Epithelial cell of proximal tubule (primary cell): ENCODE results near the gene NOC4L. TPM values are rescaled to one million over a fixed set of nuclear protein-coding genes. Genes with fewer than 3 reads are reported as not detected.
A peak's percentile ranks its signal among the peaks of the same experiment; 100 is the strongest.

Experiments used
- DNase-seq: peaks from one replicate; pipeline ENCODE4 v3.0.0-alpha.2; 2011; ENCODE audit warnings: low read depth
- H3K4me3 ChIP-seq: 2 replicates; pipeline ENCODE4 v1.5.1; 2011; ENCODE audit warnings: low read depth, mild to moderate bottlenecking, low read length
- CTCF ChIP-seq: conservative IDR thresholded peaks from 2 replicates; pipeline ENCODE4 v1.5.1; 2012; ENCODE audit warnings: low read depth, mild to moderate bottlenecking, low read length
- total RNA-seq: library from RNA; depleted of rRNA; stranded (reverse); fragments of >200 nt; gene quantifications from 2 replicates; pipeline ENCODE4 v1.2.3, GENCODE V29; 2015

Gene NOC4L
- total RNA-seq, 1 donor from 2014 or later, result 45.0 TPM

GRCh38 chr12:132161796-132162507, 17.7 kb downstream of the NOC4L start:
- H3K4me3 ChIP-seq, result no peak overlapping the region
- no peak for TF ChIP-seq CTCF
- DNase-seq, result no peak

DNA sequence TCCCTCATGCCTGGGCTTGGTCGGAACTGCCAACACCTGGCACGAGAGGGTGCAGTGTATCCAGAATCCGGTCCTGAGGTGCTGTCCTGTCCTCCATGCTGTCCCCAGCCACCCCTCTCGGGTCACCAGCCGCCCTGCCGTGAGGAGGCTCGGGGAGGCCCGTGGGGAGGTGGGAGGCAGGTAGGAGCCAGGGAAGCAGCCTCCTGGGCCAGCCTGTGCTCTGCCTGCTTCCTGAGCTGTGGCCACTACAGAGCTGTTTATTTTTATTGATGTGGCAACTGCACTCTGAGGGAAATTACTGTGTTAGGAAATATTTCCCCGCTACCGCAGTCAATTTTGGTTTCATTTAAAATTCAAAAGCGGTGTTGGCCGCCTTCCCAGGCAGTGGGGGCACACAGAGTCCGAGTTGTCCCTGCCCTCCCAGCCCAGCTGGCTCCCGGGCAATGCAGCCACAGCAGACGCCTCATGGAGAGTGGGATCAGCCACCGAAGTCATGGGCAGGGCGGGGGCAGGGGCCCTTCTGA, 18.3 kb downstream of the NOC4L start:
- no peak overlapping the region for H3K4me3 ChIP-seq
- TF ChIP-seq CTCF, result no peak

DNA sequence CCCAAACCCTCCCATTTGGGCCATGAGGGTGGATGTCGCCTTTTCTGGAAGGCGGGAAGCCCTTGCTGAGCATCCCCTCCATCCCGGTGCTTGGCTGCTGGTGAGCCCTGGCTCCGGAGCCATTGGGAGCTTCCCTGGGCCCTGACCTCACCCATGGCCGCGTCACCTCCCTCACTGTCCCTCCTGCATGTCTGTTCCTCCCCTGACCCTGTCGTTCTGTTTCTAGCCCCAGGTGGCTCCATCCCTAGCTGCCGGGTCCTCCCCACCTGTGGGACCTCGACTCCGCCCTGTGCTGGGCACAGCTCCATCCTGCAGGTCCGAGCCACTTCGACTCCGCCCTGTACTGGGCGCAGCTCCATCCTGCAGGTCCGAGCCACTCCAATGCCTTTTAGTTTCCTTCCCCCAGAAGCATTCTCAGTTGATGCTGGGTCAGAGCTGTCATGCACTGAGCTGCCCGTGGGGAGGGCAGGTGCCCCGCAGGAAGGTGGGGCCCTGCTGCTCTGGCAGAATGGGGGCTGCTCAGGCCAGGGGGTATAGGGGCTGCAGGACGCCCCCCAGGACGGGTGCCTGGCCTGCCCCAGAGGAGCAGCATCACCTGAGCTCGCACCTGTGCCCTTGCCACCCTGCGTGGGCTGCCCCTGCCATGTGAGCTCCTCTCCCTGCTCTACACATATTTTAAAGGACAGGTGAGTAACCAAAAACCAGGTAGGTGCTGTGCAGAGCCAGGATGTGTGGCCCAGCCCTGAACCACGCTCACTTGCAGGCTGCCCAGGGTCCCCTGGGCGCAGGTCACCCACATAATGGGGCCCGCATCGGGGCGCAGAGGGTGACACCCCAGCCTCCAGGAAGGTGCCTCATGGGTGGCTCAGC, 19.0 kb downstream of the NOC4L start:
- no peak for DNase-seq
- H3K4me3 ChIP-seq, result no peak overlapping the region
- TF ChIP-seq CTCF, result no peak

More for the DNA sequence above, 18.3 kb downstream of the NOC4L start:
- peak; percentile 32 for DNase-seq

DNA sequence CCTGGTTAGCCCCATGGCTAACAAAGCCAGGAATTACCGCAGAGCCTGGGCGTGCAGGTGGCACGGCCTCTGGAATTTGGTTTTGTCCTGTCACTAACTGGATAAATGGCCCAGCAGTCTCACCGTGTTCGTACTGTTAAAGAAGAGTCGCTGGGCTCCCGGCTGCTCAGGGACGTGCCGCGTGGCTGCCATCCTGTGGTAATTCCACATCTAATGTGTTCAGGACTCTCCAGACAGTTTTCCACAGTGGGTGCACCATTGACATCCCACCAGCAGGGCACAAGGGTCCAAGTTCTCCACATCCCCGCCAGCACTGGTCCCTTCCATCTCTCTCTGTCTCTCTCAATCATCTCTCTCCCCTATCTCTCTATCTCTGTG, 19.6 kb downstream of the NOC4L start:
- TF ChIP-seq CTCF, result no peak
- DNase-seq, result no peak

GRCh38 chr12:132164426-132164825, 20.2 kb downstream of the NOC4L start:
- no peak overlapping the region for H3K4me3 ChIP-seq
- TF ChIP-seq CTCF, result no peak
- no peak for DNase-seq

More for the DNA sequence above, 19.6 kb downstream of the NOC4L start:
- H3K4me3 ChIP-seq, result no peak overlapping the region

DNA sequence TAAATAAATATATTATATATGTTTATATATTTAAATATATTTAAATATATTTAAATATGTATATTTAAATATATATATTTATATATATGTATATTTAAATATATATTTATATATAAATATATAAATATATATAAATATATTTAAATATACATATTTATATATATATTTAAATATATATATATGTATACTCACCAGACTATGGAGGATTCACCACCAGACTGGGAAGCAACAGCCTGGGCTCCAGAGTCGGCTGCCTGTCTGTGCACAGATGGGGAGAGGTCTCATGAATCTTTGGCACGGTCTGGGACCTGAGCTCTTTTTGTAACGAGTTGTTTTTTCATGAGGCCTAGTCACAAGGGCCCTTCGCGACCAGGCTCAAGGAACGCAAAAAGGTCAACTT, 21.3 kb downstream of the NOC4L start:
- H3K4me3 ChIP-seq, result no peak overlapping the region
- DNase-seq, result no peak
- TF ChIP-seq CTCF, result no peak
